Aorta (tissue), 5 donors: Measurements from ENCODE around the gene EFNA1. TPM values are rescaled to one million over a fixed set of nuclear protein-coding genes. Genes with fewer than 3 reads are reported as not detected.

ENCODE experiments used
- ATAC-seq: fragments of 200-7000 bp; cut with Tn5 transposase; one replicate; pipeline ENCODE4 v1.9.1; 2022; ENCODE audit warnings: moderate library complexity; ENCODE audit not compliant: low FRiP score
- DNase-seq, 2 donors: peaks; one replicate each; pipeline ENCODE4 v3.0.0-alpha.2; 2020
- H3K27ac ChIP-seq, 2 donors: one replicate each; pipeline ENCODE4 v1.5.1; 2013; ENCODE audit warnings: low read length in 2 of 2, mild to moderate bottlenecking in 2 of 2, moderate library complexity in 2 of 2, control low read depth in 1 of 2, inconsistent platforms in 1 of 2, low read depth in 1 of 2
- H3K27me3 ChIP-seq, 2 donors: one replicate each; pipeline ENCODE4 v1.6.1; 2013; ENCODE audit warnings: control low read depth in 1 of 2, low read length in 1 of 2, mild to moderate bottlenecking in 1 of 2, moderate library complexity in 1 of 2; ENCODE audit not compliant: insufficient read depth in 2 of 2, control insufficient read depth in 1 of 2
- H3K36me3 ChIP-seq, 2 donors: one replicate each; pipeline ENCODE4 v1.6.1; 2013; ENCODE audit warnings: control low read depth in 1 of 2, low read length in 1 of 2, mild to moderate bottlenecking in 1 of 2; ENCODE audit not compliant: insufficient read depth in 2 of 2, control insufficient read depth in 1 of 2
- H3K4me1 ChIP-seq, 2 donors: one replicate each; pipeline ENCODE4 v1.6.1; 2013; ENCODE audit warnings: low read length in 2 of 2, control low read depth in 1 of 2, mild to moderate bottlenecking in 1 of 2, moderate library complexity in 1 of 2; ENCODE audit not compliant: insufficient read depth in 2 of 2, control insufficient read depth in 1 of 2
- H3K4me3 ChIP-seq, 2 donors: one replicate each; pipeline ENCODE4 v1.5.1; 2013; ENCODE audit warnings: low read length in 2 of 2, control low read depth in 1 of 2, mild to moderate bottlenecking in 1 of 2
- H3K9me3 ChIP-seq: one replicate; pipeline ENCODE4 v1.6.1; 2013; ENCODE audit warnings: mild to moderate bottlenecking, low read length; ENCODE audit not compliant: control insufficient read depth
- whole genome bisulfite sequencing, 2 donors: extraction: QIAGEN DNeasy Blood & Tissue Kit; methylation state at CpG; one replicate each; pipeline ENCODE4 v1.1.7; 2013; 5-methylcytosine and 5-hydroxymethylcytosine counted together
- intact Hi-C, 2 donors: fragments of 100-400 bp; cut with DNase I; formaldehyde crosslinking; loops; one replicate each; pipeline versions ENCODE4 v1.14.2 to v1.15.0; 2022
- polyA plus RNA-seq, 2 donors: library from polyadenylated mRNA; stranded (reverse); fragments of 200-250 nt; gene quantifications; one replicate each; pipeline ENCODE4 v1.2.3, GENCODE V29; 2013
- total RNA-seq, 2 donors: library from RNA; stranded (reverse); fragmentation: NEBNext Ultra II Directional; extraction: Animal tissue kit (Norgen Biotek cat#: 25700); gene quantifications; one replicate each; pipeline ENCODE4 v1.2.1, GENCODE V29; 2021
- donor health status: healthy with polysubstance abuse.
- donor health status: Bipolar disorder and iron deficiency.
- donor health status: DM: no; HTN: no; CAD: no.
- donor health status: DM: no; HTN: no; CAD: no.
- donor health status: DM: yes; HTN: yes; CAD: no.

The EFNA1 gene
- total and polyA plus RNA-seq, 4 donors: 7.1 to 49.1 (median 15.5) TPM

DNA sequence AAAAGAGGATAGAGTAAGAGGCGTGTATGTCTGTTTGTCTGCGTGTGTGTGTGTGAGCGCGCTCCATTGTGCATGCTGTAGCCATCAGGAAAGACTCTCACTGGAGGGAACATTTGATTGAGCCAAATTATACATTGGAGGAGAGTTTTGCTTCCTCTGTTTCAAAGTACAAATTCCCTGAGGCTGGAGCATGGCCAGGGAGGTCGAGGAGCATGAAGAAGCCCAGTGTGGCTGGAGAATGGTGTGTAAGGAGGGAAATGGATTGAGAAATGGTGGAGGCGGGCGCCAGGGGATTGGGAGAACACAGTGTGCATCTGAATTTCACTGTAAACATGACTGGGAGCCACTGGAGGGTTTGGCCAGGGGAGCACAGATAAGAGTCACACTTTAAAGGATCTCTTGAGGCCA lies 22.1 kb upstream of the EFNA1 start:
- Histone ChIP-seq H3K9me3 (no peaks in the 10 kb centered on the region), H3K27me3 (peaks cover 0 to 2% of the 10 kb centered on the region in 2 donors), H3K4me3 (no peak overlapping the region), H3K4me1 (no peaks in the 10 kb centered on the region), H3K36me3 (no peaks in the 10 kb centered on the region), H3K27ac (no peak overlapping the region)
- intact Hi-C loops: no loop called here
- WGBS, 2 donors: 70 to 73% methylated on average over 7 of the region's 7 CpGs
- ATAC-seq (no peak), DNase-seq (no peak)

GRCh38 chr1:155106862-155107261 lies 20.8 kb upstream of the EFNA1 start:
- intact Hi-C loops: no loop called here
- H3K4me3 ChIP-seq: no peak overlapping the region
- no peaks in the 10 kb centered on the region for H3K4me1 ChIP-seq
- no peaks in the 10 kb centered on the region for H3K36me3 ChIP-seq
- no peak overlapping the region for H3K27ac ChIP-seq
- ATAC-seq: no peak
- no peaks in the 10 kb centered on the region for H3K9me3 ChIP-seq
- no peak for DNase-seq
- WGBS, 2 donors: 73 to 82% methylated on average over 6 of the region's 6 CpGs
- peaks cover 0 to 2% of the 10 kb centered on the region in 2 donors for H3K27me3 ChIP-seq

GRCh38 chr1:155107309-155108264 lies 20.1 kb upstream of the EFNA1 start:
- peaks cover 0 to 2% of the 10 kb centered on the region in 2 donors for H3K27me3 ChIP-seq
- ATAC-seq (no peak), DNase-seq (no peak)
- H3K4me3 ChIP-seq: no peak overlapping the region
- H3K9me3 ChIP-seq: no peaks in the 10 kb centered on the region
- no peak overlapping the region for H3K27ac ChIP-seq
- intact Hi-C loops: no loop called here
- no peaks in the 10 kb centered on the region for H3K4me1 ChIP-seq
- H3K36me3 ChIP-seq: no peaks in the 10 kb centered on the region
- 71 to 73% methylated on average over 12 of the region's 12 CpGs for WGBS, 2 donors

DNA sequence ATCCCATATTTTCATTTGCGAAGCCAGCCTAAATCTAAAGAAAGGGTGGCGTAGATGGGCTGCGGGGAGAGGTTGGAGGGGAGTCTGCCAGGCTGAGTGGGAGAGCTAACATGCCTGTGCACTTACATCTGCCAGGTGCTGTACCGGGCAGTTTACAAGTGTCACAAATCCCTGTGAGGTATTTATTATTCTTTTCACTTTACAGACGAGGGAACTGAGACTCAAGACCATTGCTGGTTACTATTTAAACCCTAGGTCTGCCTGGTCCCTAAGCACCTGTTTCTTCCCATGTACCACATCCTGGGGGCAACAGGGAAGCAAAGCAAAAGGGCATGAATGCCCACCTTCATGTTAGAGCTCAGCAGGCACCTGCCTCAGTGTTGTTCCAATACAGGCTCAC lies 19.4 kb upstream of the EFNA1 start:
- intact Hi-C loops: no loop called here
- WGBS, 2 donors: 74 to 75% methylated on average over 5 of the region's 5 CpGs
- ATAC-seq (no peak), DNase-seq (no peak)
- H3K9me3 ChIP-seq: no peaks in the 10 kb centered on the region
- no peak overlapping the region for H3K27ac ChIP-seq
- no peaks in the 10 kb centered on the region for H3K36me3 ChIP-seq
- H3K4me1 ChIP-seq: no peaks in the 10 kb centered on the region
- no peak overlapping the region for H3K4me3 ChIP-seq
- H3K27me3 ChIP-seq: peaks cover 0 to 2% of the 10 kb centered on the region in 2 donors

DNA sequence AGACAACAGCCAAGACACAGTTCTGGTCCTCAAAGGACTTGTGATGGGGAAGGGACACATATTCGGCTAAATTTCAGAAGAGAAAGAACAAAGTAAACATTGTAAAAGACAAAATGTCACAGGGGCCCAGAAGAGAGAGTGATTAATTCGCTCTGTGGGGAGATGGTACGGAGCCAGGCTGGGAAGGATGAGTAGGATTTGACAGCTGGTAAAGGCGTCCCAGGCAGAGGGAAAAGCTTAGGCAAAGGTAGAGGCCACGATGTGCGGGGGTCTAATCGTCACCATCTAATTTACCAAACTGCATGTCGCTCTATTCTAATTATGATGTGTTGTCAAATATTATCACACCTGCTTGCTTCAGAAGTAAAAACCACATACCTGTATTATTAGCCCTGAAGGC lies 17.3 kb upstream of the EFNA1 start:
- intact Hi-C loops: no loop called here
- H3K9me3 ChIP-seq: no peaks in the 10 kb centered on the region
- no peak for ATAC-seq
- H3K27me3 ChIP-seq: peaks cover 0 to 2% of the 10 kb centered on the region in 2 donors
- 83 to 84% methylated on average over 8 of the region's 8 CpGs for WGBS, 2 donors
- no peaks in the 10 kb centered on the region for H3K4me1 ChIP-seq
- H3K36me3 ChIP-seq: no peaks in the 10 kb centered on the region
- DNase-seq: no peak
- no peak overlapping the region for H3K4me3 ChIP-seq
- H3K27ac ChIP-seq: no peak overlapping the region

DNA sequence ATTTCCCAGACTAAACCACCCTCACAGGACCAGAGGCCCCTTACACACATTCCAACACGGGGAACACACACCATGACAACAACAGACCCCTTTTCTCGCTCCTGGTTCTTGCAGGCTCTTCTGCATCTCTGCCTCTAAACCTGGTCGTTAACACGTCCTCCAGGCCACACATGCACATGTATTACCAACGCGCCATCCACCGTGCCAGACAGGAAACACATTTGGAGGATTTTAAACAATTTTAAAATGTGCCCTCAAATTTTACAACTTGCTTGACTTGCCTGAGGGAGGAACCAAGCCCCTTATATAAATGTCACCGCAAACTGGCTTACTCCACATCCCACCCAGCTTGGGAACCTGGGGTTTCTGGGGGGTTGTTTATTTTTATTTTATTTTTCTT lies 16.9 kb upstream of the EFNA1 start:
- intact Hi-C loops: no loop called here
- ATAC-seq: no peak
- H3K4me3 ChIP-seq: no peak overlapping the region
- peaks cover 0 to 2% of the 10 kb centered on the region in 2 donors for H3K27me3 ChIP-seq
- no peaks in the 10 kb centered on the region for H3K4me1 ChIP-seq
- H3K36me3 ChIP-seq: no peaks in the 10 kb centered on the region
- DNase-seq: no peak
- WGBS, 2 donors: 76 to 79% methylated on average over 8 of the region's 8 CpGs
- H3K9me3 ChIP-seq: no peaks in the 10 kb centered on the region
- H3K27ac ChIP-seq: no peak overlapping the region

- ATAC-seq (no peak), DNase-seq (no peak)
- H3K27me3 ChIP-seq: no peaks in the 10 kb centered on the region
- H3K4me3 ChIP-seq: no peak overlapping the region
- no peaks in the 10 kb centered on the region for H3K36me3 ChIP-seq
- no peaks in the 10 kb centered on the region for H3K4me1 ChIP-seq
- intact Hi-C loops: no loop called here
- no peaks in the 10 kb centered on the region for H3K9me3 ChIP-seq
- no peak overlapping the region for H3K27ac ChIP-seq
- 51 to 62% methylated on average over 5 of the region's 5 CpGs for WGBS, 2 donors
Observed at GRCh38 chr1:155113450-155113980, 14.2 kb upstream of the EFNA1 start.

DNA sequence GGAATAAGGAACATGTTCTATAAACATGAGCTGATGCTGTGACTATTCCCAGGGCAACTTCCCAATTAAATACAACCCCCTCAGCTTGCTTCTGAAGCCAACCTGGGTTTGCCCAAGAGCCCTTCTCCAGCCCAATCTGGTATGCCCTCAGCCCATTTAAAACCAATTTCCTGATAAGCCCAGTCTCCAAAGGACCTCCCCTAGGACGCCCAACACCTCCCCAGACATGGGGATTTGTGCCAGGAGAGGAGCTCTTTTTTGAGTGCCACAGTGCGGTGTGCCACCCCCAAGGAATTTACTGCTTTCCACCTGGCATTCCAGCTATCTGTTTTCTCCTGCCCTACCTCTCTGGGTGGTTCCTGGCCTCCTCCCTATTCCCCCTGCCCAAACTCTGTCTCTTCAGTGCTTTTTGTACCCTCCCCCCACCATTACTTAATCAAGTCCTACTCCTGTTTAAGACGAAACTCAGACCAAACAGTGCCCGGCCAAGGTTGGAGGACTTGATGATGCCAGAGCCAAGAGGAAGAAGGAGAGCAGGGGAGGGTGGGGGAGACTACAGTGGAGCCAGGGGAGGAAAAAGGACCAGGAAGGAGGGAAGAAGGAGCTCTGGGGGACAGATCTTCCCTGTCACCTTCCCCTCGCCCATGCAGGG lies 11.4 kb upstream of the EFNA1 start:
- no peaks in the 10 kb centered on the region for H3K36me3 ChIP-seq
- no peaks in the 10 kb centered on the region for H3K9me3 ChIP-seq
- H3K4me1 ChIP-seq: no peaks in the 10 kb centered on the region
- no peak overlapping the region for H3K4me3 ChIP-seq
- intact Hi-C loops: no loop called here
- ATAC-seq (no peak), DNase-seq (no peak)
- no peak overlapping the region for H3K27ac ChIP-seq
- WGBS, 2 donors: 48 to 55% methylated on average over 5 of the region's 5 CpGs
- no peaks in the 10 kb centered on the region for H3K27me3 ChIP-seq
